ENCODE measurements around the gene MDK. TPM values are rescaled to one million over a fixed set of nuclear protein-coding genes. Genes with fewer than 3 reads are reported as not detected.

The MDK gene
- total and polyA plus RNA-seq, 2 donors from 2014 or later: 26.3 to 38.3 TPM

- H3K9ac ChIP-seq (ENCODE audit: low read length in 3 of 3): no peak overlapping the region
- TF ChIP-seq CTCF (IDR thresholded peaks at IDR 0.05; ENCODE audit: borderline replicate concordance, extremely low read depth, insufficient read depth): no peak
- H3K27ac ChIP-seq (ENCODE audit: low read depth in 2 of 2, low read length in 2 of 2): no peak overlapping the region
- intact Hi-C loops (cut with DNase I): no loop called here
- FAIRE-seq (no peak), DNase-seq (peak in 2 of 5 donors; percentile 48 to 64)
- H3K4me3 ChIP-seq (ENCODE audit: low read length in 3 of 3): no peak overlapping the region
- H3K4me1 ChIP-seq (ENCODE audit: control insufficient read depth in 2 of 3, insufficient read depth in 2 of 3, low read depth in 1 of 3, low read length in 3 of 3): no peaks in the 10 kb centered on the region
- no peaks in the 10 kb centered on the region for H3K9me3 ChIP-seq (ENCODE audit: control insufficient read depth in 2 of 3, insufficient read depth in 1 of 3, low read length in 3 of 3)
- peaks cover 0 to 14% (median 9%) of the 10 kb centered on the region in 3 donors for H3K36me3 ChIP-seq (ENCODE audit: control insufficient read depth in 2 of 3, insufficient read depth in 3 of 3, low read length in 3 of 3)
- H3K27me3 ChIP-seq (ENCODE audit: control insufficient read depth, insufficient read depth, low read length): no peaks in the 10 kb centered on the region
Observed at GRCh38 chr11:46376258-46377050, 5.0 kb upstream of the MDK start.

- peak in 2 of 5 donors; percentile 51 to 69 for DNase-seq
- no peak overlapping the region for H3K4me3 ChIP-seq (ENCODE audit: low read length in 3 of 3)
- no peaks in the 10 kb centered on the region for H3K27me3 ChIP-seq (ENCODE audit: control insufficient read depth, insufficient read depth, low read length)
- TF ChIP-seq CTCF (IDR thresholded peaks at IDR 0.05; ENCODE audit: borderline replicate concordance, extremely low read depth, insufficient read depth): no peak
- H3K27ac ChIP-seq (ENCODE audit: low read depth in 2 of 2, low read length in 2 of 2): no peak overlapping the region
- no peaks in the 10 kb centered on the region for H3K9me3 ChIP-seq (ENCODE audit: control insufficient read depth in 2 of 3, insufficient read depth in 1 of 3, low read length in 3 of 3)
- peaks cover 0 to 6% (median 3%) of the 10 kb centered on the region in 3 donors for H3K4me1 ChIP-seq (ENCODE audit: control insufficient read depth in 2 of 3, insufficient read depth in 2 of 3, low read depth in 1 of 3, low read length in 3 of 3)
- no peak overlapping the region for H3K9ac ChIP-seq (ENCODE audit: low read length in 3 of 3)
- no peak for FAIRE-seq
- H3K36me3 ChIP-seq (ENCODE audit: control insufficient read depth in 2 of 3, insufficient read depth in 3 of 3, low read length in 3 of 3): peaks cover 0 to 14% (median 9%) of the 10 kb centered on the region in 3 donors
- intact Hi-C loops (cut with DNase I): no loop called here
Observed at GRCh38 chr11:46377290-46377689, 4.2 kb upstream of the MDK start.

- no peak for DNase-seq
- Histone ChIP-seq H3K27me3 (ENCODE audit: control insufficient read depth, insufficient read depth, low read length) (no peaks in the 10 kb centered on the region), H3K27ac (ENCODE audit: low read depth in 2 of 2, low read length in 2 of 2) (no peak overlapping the region), H3K4me1 (ENCODE audit: control insufficient read depth in 2 of 3, insufficient read depth in 2 of 3, low read depth in 1 of 3, low read length in 3 of 3) (peaks cover 0 to 8% (median 4%) of the 10 kb centered on the region in 3 donors), H3K36me3 (ENCODE audit: control insufficient read depth in 2 of 3, insufficient read depth in 3 of 3, low read length in 3 of 3) (peaks cover 0 to 14% (median 9%) of the 10 kb centered on the region in 3 donors), H3K9me3 (ENCODE audit: control insufficient read depth in 2 of 3, insufficient read depth in 1 of 3, low read length in 3 of 3) (no peaks in the 10 kb centered on the region), H3K4me3 (ENCODE audit: low read length in 3 of 3) (no peak overlapping the region), H3K9ac (ENCODE audit: low read length in 3 of 3) (no peak overlapping the region)
- no peak for FAIRE-seq
- intact Hi-C loops (cut with DNase I): no loop called here
- no peak for TF ChIP-seq CTCF (IDR thresholded peaks at IDR 0.05; ENCODE audit: borderline replicate concordance, extremely low read depth, insufficient read depth)
Observed at GRCh38 chr11:46377831-46378230, 3.6 kb upstream of the MDK start.

Data from kidney (tissue), 14 donors.